ENCODE data around the gene KCNC1. TPM values are rescaled to one million over a fixed set of nuclear protein-coding genes. Genes with fewer than 3 reads are reported as not detected.

KCNC1 gene
- total and polyA plus RNA-seq, 9 of the 15 experiments (the other 6 are each of a cell fraction or from before 2014, with no cell fraction given), result 0.05 to 0.08 TPM; not detected in 7

- TF ChIP-seq MYNN (IDR thresholded peaks at IDR 0.05) (no peak), MYNN (CRISPR knock-in tag; IDR thresholded peaks at IDR 0.05) (no peak), ZNF785 (CRISPR knock-in tag; IDR thresholded peaks at IDR 0.05) (no peak), SRF (CRISPR knock-in tag; IDR thresholded peaks at IDR 0.05) (no peak), FOSL1 (tag; conservative IDR thresholded peaks at IDR 0.05) (peak; percentile 81), ETV5 (CRISPR knock-in tag; IDR thresholded peaks at IDR 0.05; ENCODE audit: low read depth) (no peak), CAMTA2 (CRISPR knock-in tag; conservative IDR thresholded peaks at IDR 0.05) (no peak), EHMT2 (IDR thresholded peaks at IDR 0.05) (peak; percentile 55; the same call in 1 of the 2 replicates), MCM7 (IDR thresholded peaks at IDR 0.05) (no peak), KLF16 (IDR thresholded peaks at IDR 0.05) (no peak), ZNF583 (CRISPR knock-in tag; IDR thresholded peaks at IDR 0.05) (0 out of 2 replicates have a peak, but pooled peaks have one; percentile 11), ARHGAP35 (IDR thresholded peaks at IDR 0.05; ENCODE audit: partially characterized antibody) (no peak), MBD2 (IDR thresholded peaks at IDR 0.05; ENCODE audit: borderline replicate concordance, low read depth) (no peak), PHB (CRISPR knock-in tag; IDR thresholded peaks at IDR 0.05) (no peak), ZBTB9 (CRISPR knock-in tag; IDR thresholded peaks at IDR 0.05) (no peak), ESRRA (IDR thresholded peaks at IDR 0.05; ENCODE audit: borderline replicate concordance, low read depth) (no peak), TFAP4 (CRISPR knock-in tag; IDR thresholded peaks at IDR 0.05; ENCODE audit: borderline replicate concordance) (peak; percentile 96), ZNF79 (CRISPR knock-in tag; IDR thresholded peaks at IDR 0.05; ENCODE audit: low read depth) (no peak), ILF3 (IDR thresholded peaks at IDR 0.05; ENCODE audit: borderline replicate concordance) (no peak), ZNF175 (CRISPR knock-in tag; IDR thresholded peaks at IDR 0.05; ENCODE audit: low read depth) (peak; percentile 86), ATF4 (CRISPR knock-in tag; IDR thresholded peaks at IDR 0.05) (no peak), MAX (CRISPR knock-in tag; IDR thresholded peaks at IDR 0.05) (no peak), SOX6 (IDR thresholded peaks at IDR 0.05) (no peak), CBX3 (IDR thresholded peaks at IDR 0.05; ENCODE audit: borderline replicate concordance in 1 of 2, low read length in 2 of 2) (peak in 1 of 2 experiments; percentile 36; a peak in 1 of 3 replicates), PHF20 (IDR thresholded peaks at IDR 0.05; ENCODE audit: partially characterized antibody) (peak; percentile 58), MTA3 (IDR thresholded peaks at IDR 0.05; ENCODE audit: borderline replicate concordance) (no peak), ZNF239 (CRISPR knock-in tag; IDR thresholded peaks at IDR 0.05) (no peak), TRIM24 (IDR thresholded peaks at IDR 0.05) (peak in 1 of 2 experiments; percentile 45; a peak in 1 of 4 replicates)
These were observed 35.1 kb upstream of the KCNC1 start (continued) for GRCh38 chr11:17699147-17700114.

All from K562 (cell line).